Measurements from ENCODE around the gene BCL7A.

BCL7A gene

DNA sequence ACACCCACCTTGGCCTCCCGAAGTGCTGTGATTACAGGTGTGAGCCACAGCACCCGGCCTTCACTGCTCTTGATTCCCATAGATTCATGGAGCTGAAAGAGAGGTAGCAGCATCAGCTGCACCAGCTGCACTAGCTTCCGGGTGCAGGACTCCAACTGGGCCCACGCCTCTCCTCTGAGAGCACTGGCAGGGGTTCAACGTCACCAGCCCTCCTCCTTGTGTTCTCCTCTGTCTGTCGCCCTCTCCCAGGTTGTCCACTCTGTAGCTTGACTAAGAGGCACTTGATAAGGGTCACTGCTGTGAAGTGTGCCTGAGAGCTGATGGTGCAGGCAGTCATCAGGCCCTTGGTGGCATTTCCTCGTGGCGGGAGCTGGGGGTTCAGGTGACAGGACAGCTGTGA, 85.2 kb downstream of the BCL7A start:
- Histone ChIP-seq H3K9me3 (ENCODE audit: insufficient read depth, low read depth, low read length) (no peaks in the 10 kb centered on the region), H3K79me2 (ENCODE audit: insufficient read depth, low read length) (peaks cover 73% of the 10 kb centered on the region), H3K9ac (ENCODE audit: low read depth, low read length, poor library complexity, severe bottlenecking) (no peak overlapping the region), H3K36me3 (ENCODE audit: insufficient read depth, low read length) (peaks cover 3% of the 10 kb centered on the region; the same call in 1 of the 2 replicates), H3K4me1 (ENCODE audit: insufficient read depth, low read length, poor library complexity, severe bottlenecking) (no peaks in the 10 kb centered on the region), H3K4me2 (ENCODE audit: low read depth, low read length, poor library complexity, severe bottlenecking) (no peak overlapping the region), H3K9me2 (replicated peaks; ENCODE audit: low read depth, low read length) (no peaks in the 10 kb centered on the region), H3K27me3 (ENCODE audit: insufficient read depth, low read length, poor library complexity, severe bottlenecking) (no peaks in the 10 kb centered on the region), H3F3A (ENCODE audit: low read depth) (no peaks in the 10 kb centered on the region), H4K20me1 (ENCODE audit: insufficient read depth, low read length, poor library complexity, severe bottlenecking) (peaks cover 6% of the 10 kb centered on the region), H3K4me3 (ENCODE audit: low read length, poor library complexity, severe bottlenecking) (no peak overlapping the region), H2AFZ (ENCODE audit: low read length) (no peak overlapping the region)
- TF ChIP-seq CTCF (conservative IDR thresholded peaks at IDR 0.05; ENCODE audit: low read length), result no peak
- no peak for TF ChIP-seq EZH2phosphoT487 (IDR thresholded peaks at IDR 0.05; ENCODE audit: borderline replicate concordance)

DNA sequence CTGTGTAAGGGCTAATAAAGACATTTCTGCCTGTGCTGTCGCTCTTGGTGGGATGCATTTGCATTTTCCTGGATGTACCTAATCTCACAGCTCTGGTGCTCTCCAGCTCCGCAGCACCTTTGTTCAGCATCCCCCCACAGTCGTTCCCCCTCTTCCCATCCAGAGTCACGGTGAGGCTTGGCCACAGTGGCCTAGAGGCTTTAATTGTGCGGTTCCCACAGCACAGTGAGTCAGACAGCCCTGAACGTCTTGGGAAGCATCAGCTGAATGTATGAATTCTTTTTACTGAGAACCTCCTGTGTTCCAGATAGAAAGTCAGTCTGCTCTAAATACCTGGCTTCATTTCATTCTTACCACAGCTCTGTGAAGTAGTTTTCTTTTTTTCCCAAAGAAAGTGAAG, 85.6 kb downstream of the BCL7A start:
- Histone ChIP-seq H3K36me3 (ENCODE audit: insufficient read depth, low read length) (peaks cover 3% of the 10 kb centered on the region; the same call in 1 of the 2 replicates), H3K4me2 (ENCODE audit: low read depth, low read length, poor library complexity, severe bottlenecking) (no peak overlapping the region), H3K4me3 (ENCODE audit: low read length, poor library complexity, severe bottlenecking) (no peak overlapping the region), H3K9me3 (ENCODE audit: insufficient read depth, low read depth, low read length) (no peaks in the 10 kb centered on the region), H3K4me1 (ENCODE audit: insufficient read depth, low read length, poor library complexity, severe bottlenecking) (no peaks in the 10 kb centered on the region), H2AFZ (ENCODE audit: low read length) (no peak overlapping the region), H3K9ac (ENCODE audit: low read depth, low read length, poor library complexity, severe bottlenecking) (no peak overlapping the region), H4K20me1 (ENCODE audit: insufficient read depth, low read length, poor library complexity, severe bottlenecking) (peaks cover 6% of the 10 kb centered on the region), H3K27me3 (ENCODE audit: insufficient read depth, low read length, poor library complexity, severe bottlenecking) (no peaks in the 10 kb centered on the region), H3F3A (ENCODE audit: low read depth) (no peaks in the 10 kb centered on the region), H3K79me2 (ENCODE audit: insufficient read depth, low read length) (peaks cover 72% of the 10 kb centered on the region), H3K9me2 (replicated peaks; ENCODE audit: low read depth, low read length) (no peaks in the 10 kb centered on the region)
- no peak for TF ChIP-seq CTCF (conservative IDR thresholded peaks at IDR 0.05; ENCODE audit: low read length)
- no peak for TF ChIP-seq EZH2phosphoT487 (IDR thresholded peaks at IDR 0.05; ENCODE audit: borderline replicate concordance)

DNA sequence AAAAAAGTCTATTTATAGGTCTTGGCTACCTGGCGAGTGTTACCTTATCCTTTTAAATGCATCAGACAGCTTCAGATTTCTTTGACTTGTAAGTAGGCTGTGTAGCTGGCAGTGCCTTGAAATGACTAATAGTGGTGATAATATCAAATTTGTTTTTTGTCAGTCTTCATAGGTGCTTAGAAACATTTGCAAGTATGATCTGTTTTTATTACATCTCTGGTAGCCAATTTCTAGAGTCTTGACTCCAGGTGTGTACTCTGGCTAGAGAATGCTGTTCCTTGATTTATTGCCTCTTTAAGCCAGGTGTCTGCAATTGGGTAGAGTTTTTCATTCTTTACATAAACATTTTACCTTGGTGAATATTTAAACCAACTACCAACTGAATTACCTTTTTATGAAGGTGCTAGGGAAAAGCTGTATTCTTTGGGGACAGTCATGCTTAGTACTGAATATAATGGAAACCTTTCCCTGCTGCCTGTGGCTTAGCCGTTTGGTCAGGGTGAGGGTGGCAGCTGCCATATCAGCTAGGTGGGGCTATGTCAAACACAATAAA, 89.5 kb downstream of the BCL7A start:
- Histone ChIP-seq H2AFZ (ENCODE audit: low read length) (no peak overlapping the region), H3K36me3 (ENCODE audit: insufficient read depth, low read length) (peaks cover 3% of the 10 kb centered on the region; the same call in 1 of the 2 replicates), H3K4me1 (ENCODE audit: insufficient read depth, low read length, poor library complexity, severe bottlenecking) (no peaks in the 10 kb centered on the region), H3K9ac (ENCODE audit: low read depth, low read length, poor library complexity, severe bottlenecking) (no peak overlapping the region), H3K4me3 (ENCODE audit: low read length, poor library complexity, severe bottlenecking) (no peak overlapping the region), H3K27me3 (ENCODE audit: insufficient read depth, low read length, poor library complexity, severe bottlenecking) (no peaks in the 10 kb centered on the region), H3K9me2 (replicated peaks; ENCODE audit: low read depth, low read length) (no peaks in the 10 kb centered on the region), H3K79me2 (ENCODE audit: insufficient read depth, low read length) (peaks cover 51% of the 10 kb centered on the region), H3K4me2 (ENCODE audit: low read depth, low read length, poor library complexity, severe bottlenecking) (no peak overlapping the region), H3K9me3 (ENCODE audit: insufficient read depth, low read depth, low read length) (no peaks in the 10 kb centered on the region), H4K20me1 (ENCODE audit: insufficient read depth, low read length, poor library complexity, severe bottlenecking) (peaks cover 6% of the 10 kb centered on the region), H3F3A (ENCODE audit: low read depth) (no peaks in the 10 kb centered on the region)
- TF ChIP-seq CTCF (conservative IDR thresholded peaks at IDR 0.05; ENCODE audit: low read length), result no peak
